Activated CD4-positive, CD25-positive, alpha-beta regulatory T cell treated with anti-CD3 and anti-CD28 coated beads, Interleukin-2, amount 50 U/mL, for 16 hours (primary cell): ENCODE data around the gene MUC13.

Experiments
- DNase-seq: peaks from one replicate; pipeline ENCODE4 v3.0.0-alpha.2; 2020; ENCODE audit warnings: low read depth, low spot score

The MUC13 gene

GRCh38 chr3:124903896-124904834 is 30.4 kb downstream of the MUC13 start:
- DNase-seq, result no peak

GRCh38 chr3:124896824-124897526 is 37.6 kb downstream of the MUC13 start:
- no peak for DNase-seq

DNA sequence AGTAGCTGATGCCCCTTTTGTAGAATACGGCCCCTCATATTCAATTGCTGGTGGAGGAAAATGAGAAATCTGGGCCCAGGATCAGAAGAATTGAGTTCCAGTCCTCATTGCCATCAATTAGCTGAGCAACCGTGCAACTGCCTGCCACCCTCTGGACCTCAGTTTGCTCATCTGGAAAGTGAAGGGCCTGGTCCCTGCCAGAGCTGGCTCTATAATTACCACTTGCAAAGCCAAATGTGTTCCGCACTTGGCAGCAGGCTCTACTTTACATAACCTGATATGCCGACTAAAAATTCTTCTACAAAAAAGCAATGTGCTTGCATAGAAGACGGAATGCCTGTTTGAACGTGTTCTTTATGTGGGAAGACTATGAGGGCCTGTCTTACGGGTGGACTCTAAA is 38.8 kb downstream of the MUC13 start:
- no peak for DNase-seq

DNA sequence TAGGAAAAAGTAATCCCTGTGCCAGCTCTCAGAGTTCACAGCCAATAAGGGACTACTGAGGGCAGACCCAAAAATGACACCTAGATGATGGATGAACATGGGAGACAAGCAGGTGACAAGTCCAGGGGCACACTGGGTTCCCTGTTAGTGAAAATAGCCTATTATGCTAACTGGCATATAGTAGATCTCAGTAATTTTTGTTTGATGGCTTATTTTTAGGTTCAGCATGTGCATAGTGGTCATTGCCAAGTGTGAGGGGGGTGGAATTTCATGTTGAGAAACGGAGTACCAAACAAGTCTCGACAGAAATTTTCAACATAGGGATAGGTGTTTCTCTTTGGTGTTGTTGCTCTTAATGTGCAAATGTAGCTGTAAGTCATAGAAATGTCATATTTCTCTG is 41.0 kb downstream of the MUC13 start:
- DNase-seq, result no peak

- no peak for DNase-seq
These were observed 43.9 kb downstream of the MUC13 start for GRCh38 chr3:124890573-124891190.

DNA sequence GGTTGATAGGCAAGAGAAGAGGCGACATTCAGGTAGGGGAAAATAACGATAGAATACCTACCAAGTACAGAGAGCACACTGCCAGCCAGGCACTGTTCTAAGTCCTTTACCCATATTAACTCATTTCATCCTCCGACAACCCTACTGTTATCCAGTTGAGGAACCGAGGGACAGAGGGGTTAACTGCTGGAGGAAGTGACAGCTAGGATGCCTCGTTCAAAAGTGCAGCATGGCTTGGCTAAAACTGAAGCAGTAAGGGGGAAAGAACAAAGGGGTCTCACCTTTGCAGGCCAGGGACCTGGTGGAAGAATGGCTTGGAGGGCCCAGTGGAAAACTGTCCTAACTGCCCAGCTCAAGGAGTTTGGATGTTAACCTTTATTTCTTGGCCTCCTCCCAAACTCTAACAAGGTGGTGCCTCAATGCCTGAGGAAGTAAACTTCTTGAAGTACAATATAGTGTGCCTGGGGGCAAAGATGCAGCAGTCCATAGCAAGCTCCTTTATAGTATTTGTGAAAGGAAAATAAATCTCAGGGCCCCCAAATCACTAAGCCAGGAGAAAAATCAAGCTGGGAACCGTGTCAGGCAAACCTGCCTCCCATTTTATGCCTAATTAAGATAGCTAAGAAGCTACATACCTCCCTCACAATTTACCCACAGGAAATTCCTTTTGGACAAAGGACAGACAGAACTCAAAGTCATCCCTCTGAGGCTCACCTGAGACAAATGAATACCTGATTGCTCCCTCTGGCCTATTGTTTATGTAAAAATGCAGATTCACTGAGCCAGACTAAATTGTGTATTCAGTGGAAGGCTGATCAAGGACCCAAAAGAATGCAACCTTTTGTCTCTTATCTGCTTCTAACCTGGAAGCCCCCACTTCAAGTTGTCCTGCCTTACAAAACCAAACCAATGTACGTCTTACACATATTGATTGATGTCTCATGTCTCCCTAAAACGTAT is 45.8 kb downstream of the MUC13 start:
- DNase-seq, result no peak

DNA sequence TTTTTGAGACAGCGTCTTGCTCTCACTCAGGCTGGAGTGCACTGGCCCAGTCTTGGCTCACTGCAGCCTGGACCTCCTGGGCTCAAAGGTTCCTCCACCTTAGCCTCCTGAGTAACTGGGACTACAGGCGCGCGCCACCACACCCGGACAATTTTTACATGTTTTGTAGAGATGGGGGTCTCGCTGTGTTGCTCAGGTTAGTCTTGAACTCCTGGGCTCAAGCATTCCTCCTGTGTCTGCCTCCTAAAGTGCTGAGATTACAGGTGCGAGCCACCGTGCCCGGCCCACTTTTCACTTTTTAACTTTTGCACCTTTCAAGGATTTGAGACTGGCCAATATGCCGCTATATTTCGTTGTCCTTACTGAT is 46.6 kb downstream of the MUC13 start:
- no peak for DNase-seq

- DNase-seq, result no peak
These were observed 47.2 kb downstream of the MUC13 start, which contains the start of gene ITGB5 for GRCh38 chr3:124887177-124887931. Gene ITGB5, minus strand, starts transcription at chr3:124887365. Its CDS starts 365 bp downstream, at chr3:124887000.

DNA sequence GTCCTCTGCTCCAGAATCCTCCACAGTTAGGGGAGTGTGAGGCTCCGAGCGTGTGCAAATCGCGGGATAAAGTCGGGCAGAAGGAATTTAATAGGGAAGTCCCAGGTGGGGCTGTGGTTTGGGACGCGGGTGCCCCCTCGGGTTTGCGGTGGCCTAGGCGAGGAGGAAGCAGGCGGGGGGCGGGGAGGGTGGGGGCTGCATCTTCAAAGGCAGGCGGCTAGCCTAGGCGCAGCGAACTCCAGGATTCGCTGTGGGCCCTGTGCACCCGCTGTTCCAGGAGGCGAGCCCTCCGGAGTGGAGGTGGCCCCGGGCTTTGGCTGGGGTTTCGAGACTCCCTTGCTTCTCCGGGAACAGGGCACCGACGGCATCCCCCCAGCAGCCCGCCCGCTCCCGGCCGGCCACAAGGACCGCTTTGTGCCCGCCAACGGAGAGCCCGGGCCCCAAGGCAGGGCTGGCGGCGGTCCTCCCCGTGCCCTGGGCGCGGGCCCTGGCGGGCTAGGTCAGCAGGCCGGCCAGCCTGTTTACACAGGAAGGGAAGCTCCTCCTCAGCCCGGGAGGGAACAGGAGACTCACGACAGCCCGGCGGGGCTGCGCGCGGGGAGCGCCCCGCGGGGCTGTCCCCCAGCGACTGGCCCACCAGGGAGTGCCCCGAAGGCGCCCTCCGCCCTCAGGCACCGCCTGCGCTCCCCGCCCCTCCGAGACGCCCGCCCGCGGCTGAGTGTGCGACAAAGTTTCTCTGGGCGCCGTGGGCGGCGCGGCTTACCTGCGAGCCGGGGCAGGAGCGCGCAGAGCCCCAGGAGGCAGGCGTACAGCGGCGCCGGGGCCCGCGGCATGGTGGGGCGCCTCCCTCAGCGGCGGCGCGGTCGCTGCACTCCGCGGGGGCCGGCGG is 48.1 kb downstream of the MUC13 start:
- DNase-seq, result no peak

- DNase-seq, result no peak
These were observed 48.9 kb downstream of the MUC13 start for GRCh38 chr3:124885466-124886167.

GRCh38 chr3:124884474-124885101 is 50.0 kb downstream of the MUC13 start:
- no peak for DNase-seq

DNA sequence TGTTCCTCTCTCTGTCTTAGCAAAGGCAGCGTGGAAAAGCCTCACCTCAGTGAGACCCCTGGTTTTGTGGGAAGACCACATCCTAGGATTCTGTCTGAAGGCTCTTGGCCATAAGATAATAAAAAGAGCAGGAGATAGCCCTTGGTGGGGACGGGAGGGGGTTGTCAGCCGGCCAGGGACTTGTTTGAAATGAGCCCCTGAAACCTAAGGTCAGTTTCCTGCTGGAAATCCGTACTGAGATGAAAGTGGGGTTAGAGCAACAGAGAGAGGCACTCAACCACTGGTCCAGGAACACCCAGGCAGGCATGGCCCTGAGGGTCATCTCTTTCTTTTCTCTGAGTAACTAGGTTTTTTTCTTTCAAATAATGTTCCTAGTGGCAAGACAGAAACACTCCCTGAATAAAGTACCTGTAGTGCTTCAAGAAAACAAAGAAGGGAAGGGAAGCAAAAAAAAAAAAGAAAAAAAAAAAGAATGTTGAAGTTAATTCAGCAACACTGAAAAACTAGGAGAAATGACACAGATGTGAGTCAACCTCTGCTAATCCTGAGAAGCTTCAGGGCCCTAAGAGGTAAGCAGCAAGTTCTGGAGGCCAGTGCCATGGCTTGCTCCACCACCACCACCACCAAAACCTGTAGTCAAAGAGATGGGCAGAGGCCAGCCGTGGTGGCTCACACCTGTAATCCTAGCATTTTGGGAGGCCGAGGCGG is 50.6 kb downstream of the MUC13 start:
- no peak for DNase-seq

GRCh38 chr3:124882816-124883747 is 51.5 kb downstream of the MUC13 start:
- DNase-seq, result no peak

DNA sequence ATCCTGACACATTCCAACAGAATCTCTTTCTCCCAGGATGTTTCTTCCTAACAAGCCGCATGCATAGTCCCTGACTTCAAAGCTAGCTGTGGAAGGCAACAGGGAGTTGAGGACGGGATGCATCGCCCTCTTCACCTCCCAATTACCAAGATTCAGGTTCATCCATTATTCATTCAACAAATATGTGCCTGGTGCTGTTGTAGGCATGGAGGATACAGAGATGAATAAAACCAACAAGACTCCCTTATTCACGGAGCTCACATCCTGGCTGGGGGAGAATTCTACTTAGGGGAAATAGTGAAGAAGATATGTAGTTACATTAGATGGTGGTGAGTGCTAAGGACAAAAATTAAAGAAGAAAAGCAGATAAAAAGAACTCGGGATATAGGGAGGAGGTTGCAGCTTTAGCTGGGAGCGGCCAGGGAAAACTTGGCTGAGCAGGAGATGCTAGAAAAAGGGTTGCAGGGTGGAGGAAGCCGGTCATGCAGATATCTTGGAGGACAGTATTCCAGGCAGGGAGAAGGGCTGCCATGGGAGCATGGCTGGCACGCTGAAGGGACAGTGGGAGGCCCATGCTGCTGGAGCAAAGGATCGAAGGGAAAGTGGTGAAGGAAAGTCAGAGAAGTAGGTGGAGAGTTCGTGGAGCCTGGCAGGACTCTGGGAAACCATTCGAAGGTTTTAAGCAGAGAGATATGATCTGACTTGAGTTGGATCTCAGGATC is 52.4 kb downstream of the MUC13 start:
- DNase-seq, result no peak

DNA sequence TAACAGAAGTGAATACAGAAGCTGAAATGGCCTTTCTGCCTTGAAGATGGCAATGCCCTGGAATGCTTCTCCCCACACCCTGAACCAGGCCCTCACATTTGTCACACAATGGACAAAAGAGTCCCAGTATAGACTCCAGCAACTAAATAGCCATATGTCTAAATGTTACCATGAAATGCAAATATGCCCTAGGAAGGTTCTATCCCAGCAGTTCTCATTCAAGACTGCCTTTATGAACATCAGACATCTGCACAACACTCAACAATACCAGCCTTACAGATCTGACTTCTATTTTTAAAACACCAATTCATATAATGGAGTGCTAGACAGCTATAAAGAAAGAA is 55.2 kb downstream of the MUC13 start:
- no peak for DNase-seq
